ENCODE results near the gene SLC26A8.

GRCh38 chr6:36070252-36070651 lies 45.8 kb upstream of the SLC26A8 start:
- TF ChIP-seq POLR2A (IDR thresholded peaks at IDR 0.05): no peak
- no peak for TF ChIP-seq POLR2AphosphoS5 (IDR thresholded peaks at IDR 0.05)
- TF ChIP-seq, protein P1, sequence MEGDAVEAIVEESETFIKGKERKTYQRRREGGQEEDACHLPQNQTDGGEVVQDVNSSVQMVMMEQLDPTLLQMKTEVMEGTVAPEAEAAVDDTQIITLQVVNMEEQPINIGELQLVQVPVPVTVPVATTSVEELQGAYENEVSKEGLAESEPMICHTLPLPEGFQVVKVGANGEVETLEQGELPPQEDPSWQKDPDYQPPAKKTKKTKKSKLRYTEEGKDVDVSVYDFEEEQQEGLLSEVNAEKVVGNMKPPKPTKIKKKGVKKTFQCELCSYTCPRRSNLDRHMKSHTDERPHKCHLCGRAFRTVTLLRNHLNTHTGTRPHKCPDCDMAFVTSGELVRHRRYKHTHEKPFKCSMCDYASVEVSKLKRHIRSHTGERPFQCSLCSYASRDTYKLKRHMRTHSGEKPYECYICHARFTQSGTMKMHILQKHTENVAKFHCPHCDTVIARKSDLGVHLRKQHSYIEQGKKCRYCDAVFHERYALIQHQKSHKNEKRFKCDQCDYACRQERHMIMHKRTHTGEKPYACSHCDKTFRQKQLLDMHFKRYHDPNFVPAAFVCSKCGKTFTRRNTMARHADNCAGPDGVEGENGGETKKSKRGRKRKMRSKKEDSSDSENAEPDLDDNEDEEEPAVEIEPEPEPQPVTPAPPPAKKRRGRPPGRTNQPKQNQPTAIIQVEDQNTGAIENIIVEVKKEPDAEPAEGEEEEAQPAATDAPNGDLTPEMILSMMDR (IDR thresholded peaks at IDR 0.05): no peak

Data from stomach (tissue), 4 donors.